Stimulated activated CD4-positive, alpha-beta T cell treated with anti-CD3 and anti-CD28 coated beads, Interleukin-2, amount 100 ng/mL, for 24 hours (primary cell): ENCODE measurements around the gene DPM3.

Experiments used
- DNase-seq, 2 donors: peaks; one replicate each; pipeline ENCODE4 v3.0.0-alpha.2; 2020

The DPM3 gene

GRCh38 chr1:155145491-155145890 lies 5.2 kb upstream of the DPM3 start:
- no peak for DNase-seq

GRCh38 chr1:155141749-155142148 lies 1.4 kb upstream of the DPM3 start:
- no peak for DNase-seq

GRCh38 chr1:155140630-155140953 lies 261 bp upstream of the DPM3 start:
- no peak for DNase-seq

GRCh38 chr1:155137154-155137949 lies 3.0 kb downstream of the DPM3 start:
- DNase-seq = no peak

GRCh38 chr1:155136748-155137147 lies 3.6 kb downstream of the DPM3 start:
- DNase-seq = no peak

- peak; percentile 93 to 97 for DNase-seq
These were observed 4.8 kb downstream of the DPM3 start, which contains the start of gene SLC50A1 for GRCh38 chr1:155135415-155136028. SLC50A1 (plus strand) TSS chr1:155135852; CDS start chr1:155135912, 60 bp downstream.

- peak; percentile 81 to 88 for DNase-seq
These were observed 5.4 kb downstream of the DPM3 start for GRCh38 chr1:155134880-155135414.

- no peak for DNase-seq
These were observed 6.0 kb downstream of the DPM3 start for GRCh38 chr1:155134322-155134721.

- no peak for DNase-seq
These were observed 6.5 kb downstream of the DPM3 start for GRCh38 chr1:155133799-155134281.

- DNase-seq = no peak
These were observed 8.5 kb downstream of the DPM3 start for GRCh38 chr1:155131856-155132255.

- no peak for DNase-seq
These were observed 9.0 kb downstream of the DPM3 start for GRCh38 chr1:155131285-155131684.

GRCh38 chr1:155130272-155131006 lies 9.9 kb downstream of the DPM3 start:
- no peak for DNase-seq

- DNase-seq = no peak
These were observed 11.4 kb downstream of the DPM3 start for GRCh38 chr1:155128755-155129473.

GRCh38 chr1:155127967-155128754 lies 12.2 kb downstream of the DPM3 start:
- DNase-seq = no peak

GRCh38 chr1:155127105-155127966 lies 13.0 kb downstream of the DPM3 start, which contains the start of gene EFNA1:
EFNA1 (plus strand) TSS chr1:155127876; CDS start chr1:155127978, 102 bp downstream.
- DNase-seq = peak; percentile 42 to 59

GRCh38 chr1:155126556-155127104 lies 13.7 kb downstream of the DPM3 start:
- peak; percentile 36 to 38 for DNase-seq

GRCh38 chr1:155125946-155126555 lies 14.3 kb downstream of the DPM3 start:
- no peak for DNase-seq

- DNase-seq = no peak
These were observed 14.8 kb downstream of the DPM3 start for GRCh38 chr1:155125511-155125945.
